HG03457 (cell line): ENCODE results near the gene STK17A.
"Not testable (repeated sequence)": the region's sequence is repeated elsewhere in the genome, so short reads cannot be mapped to it uniquely, and the experiment has no call there.

Source experiments
- ATAC-seq: cut with Tn5 transposase; IDR thresholded peaks from one replicate; pipeline ENCODE4 v1.9.1; 2021; ENCODE audit warnings: moderate number of reproducible peaks; ENCODE audit not compliant: unreplicated experiment

STK17A gene

DNA sequence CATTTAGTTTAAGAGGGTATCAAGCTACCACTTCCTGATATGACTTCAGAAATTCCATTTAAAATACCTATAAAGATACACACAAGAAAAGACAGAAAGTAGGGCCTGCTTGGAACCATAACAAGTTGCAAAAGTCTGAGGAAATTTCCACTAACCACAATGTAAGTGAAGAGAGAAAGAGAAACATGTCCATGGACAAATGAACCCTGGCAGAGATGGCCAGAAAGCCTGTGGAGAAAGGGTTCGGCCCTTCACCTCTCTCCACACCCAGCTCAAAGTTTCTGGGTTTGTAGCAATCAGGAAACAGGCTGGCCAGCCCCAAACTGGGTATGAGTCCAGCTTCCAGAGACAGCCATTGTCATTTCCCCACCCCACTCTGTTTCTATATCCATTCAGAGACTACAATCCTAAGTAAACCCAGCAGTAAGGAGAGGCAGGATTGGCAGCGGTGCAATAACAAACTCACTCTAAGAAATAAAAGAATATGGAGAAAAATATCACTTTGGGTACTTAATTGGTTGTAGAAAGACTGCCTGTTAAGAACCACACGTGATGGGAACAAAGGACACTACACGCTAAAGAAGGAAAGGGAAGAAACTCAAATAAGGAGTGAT lies 71.1 kb downstream of the STK17A start:
- no peak for ATAC-seq

DNA sequence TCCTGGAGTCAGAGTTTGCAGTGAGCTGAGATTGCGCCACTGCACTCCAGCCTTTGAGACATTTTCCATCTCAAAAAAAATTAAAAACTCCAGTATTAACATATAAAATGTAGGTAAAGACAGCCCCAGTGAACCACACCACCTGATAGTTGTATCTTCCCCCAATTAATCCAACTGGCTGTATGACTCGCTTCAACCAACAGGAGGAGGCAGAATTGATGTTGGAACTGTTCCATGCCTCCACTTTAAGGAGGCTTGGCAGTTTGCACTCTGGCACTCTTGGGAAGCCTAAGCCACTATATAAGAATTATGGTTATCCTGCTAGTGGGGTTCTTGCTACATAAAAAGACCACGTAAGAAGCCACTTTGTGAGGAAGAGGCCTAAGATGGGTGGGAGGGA lies 72.7 kb downstream of the STK17A start:
- no peak for ATAC-seq

DNA sequence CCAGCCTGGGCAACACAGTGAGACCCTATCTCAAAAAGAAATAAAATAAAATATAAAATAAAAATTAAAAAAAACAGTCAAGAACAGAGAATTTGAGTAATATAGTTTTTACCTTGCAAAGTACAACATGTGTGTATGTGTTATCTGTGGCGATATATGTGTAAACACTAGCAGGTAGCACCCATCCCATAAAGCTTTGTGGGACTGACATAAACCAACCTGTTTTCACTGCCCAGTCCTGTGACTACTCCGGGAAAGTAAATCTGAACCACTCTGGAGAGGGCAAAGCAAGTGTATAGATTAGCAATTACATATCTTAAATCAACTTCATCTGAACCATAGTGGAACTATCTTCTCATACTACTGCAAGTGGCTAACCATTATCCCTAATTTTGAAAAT lies 74.1 kb downstream of the STK17A start:
- ATAC-seq: no peak

DNA sequence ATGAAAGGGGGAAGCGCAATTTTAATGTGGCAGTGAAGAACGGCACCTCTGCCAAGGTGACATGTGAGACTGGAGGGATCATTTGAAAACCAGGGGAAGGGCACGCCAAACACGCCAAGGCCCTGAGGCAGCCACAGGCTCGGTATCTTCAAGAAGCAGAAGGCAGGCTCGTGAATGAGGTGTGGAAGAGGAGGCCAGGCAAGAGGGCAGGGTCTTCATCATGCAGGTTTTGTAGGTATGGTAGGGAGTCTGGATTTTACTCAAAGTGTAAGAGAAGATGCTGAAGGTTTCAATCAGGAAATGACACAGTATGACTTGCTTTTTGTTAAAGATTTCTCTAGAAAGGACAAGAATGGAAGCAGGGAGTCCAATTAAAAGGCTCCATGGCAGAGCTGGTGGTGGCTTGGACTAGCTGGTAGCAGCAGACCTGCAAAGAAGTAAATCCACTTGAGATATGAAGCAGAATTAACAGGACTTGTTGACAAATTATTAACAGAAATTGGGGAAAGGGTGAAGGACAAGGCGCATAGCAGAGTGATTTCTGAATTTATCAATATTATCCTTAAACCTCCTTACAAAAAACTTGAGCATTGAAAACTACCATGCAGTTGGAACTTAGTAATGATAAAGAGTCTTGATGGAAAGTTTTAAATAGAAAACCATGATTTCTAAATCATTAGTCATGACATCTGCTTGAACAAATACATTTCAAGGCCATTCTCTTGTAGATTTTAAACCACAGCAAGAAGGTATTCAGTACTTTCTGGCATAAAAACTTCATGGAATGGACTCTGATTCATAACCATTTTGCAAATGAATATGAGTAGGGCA lies 76.0 kb downstream of the STK17A start:
- ATAC-seq: no peak

DNA sequence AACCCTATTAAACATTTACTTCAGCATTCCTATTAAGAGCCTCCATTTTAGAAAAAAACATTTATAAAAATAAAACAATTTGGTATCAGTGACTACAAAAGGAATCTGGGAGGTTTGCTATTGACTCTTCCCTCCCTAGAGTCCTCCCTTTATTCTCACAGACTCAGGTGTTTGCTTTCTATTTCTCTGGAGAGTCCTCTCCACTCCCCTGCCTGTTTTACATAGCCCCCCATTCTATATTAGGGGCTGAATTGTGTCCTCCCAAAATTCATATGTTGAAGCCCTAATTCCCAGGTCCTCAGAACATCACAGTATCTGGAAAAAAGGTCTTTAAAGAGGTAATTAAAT lies 76.6 kb downstream of the STK17A start:
- ATAC-seq: no peak

DNA sequence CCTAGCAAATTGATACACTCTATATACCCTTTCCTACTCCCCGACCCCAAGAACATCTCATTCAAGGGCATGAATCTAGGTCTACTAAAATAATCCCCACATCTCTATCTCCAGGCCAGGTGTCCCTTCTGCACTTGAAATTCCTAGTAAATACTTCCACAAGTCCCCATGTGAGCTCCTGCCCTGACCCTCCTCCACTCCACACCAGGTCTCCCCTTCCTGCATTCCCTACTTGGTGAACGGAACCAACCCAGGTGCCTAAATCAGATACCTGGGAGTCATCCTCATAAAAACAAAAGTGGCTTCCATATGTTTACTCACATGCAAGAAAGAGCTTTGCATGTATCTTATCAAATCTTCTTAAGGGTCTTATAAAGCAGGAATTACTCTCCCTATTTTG lies 77.2 kb downstream of the STK17A start:
- no peak for ATAC-seq

DNA sequence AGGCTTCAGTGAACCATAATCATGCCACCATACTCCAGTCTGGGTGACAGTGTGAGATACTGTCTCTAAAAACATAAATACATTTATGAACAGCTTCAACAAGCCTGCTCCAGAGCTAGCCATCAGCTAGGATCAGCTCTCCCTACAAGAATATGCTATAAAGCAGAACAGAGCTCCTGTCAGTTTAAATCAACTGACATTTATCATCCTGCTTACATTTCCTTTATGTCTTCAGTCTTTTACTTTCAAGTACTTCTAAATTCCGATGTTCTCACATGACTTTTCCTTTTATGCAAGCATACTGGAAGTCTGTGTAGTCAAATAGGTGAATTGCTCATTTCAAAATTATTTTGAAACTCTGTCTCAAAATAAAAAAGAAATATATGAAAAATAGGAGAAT lies 81.8 kb downstream of the STK17A start:
- no peak for ATAC-seq

DNA sequence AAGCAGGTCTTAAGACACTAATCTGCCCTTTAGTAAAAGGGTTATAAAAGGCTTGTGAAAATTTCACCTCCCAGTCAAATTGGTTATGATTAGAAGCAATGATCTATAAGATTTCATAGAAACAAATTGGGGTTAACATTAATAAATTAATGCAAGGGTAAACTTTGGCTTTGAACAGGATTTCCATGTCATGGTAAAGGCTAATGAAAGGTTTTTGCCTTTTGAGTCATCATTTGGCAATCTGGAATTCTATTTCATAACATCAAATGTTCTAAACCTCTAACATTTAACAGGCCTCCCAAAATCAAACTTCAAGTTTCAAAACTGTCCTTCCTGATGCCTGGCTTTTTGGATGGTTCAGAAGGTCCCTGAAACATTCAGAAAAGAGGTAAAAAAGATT lies 84.0 kb downstream of the STK17A start:
- ATAC-seq: no peak

DNA sequence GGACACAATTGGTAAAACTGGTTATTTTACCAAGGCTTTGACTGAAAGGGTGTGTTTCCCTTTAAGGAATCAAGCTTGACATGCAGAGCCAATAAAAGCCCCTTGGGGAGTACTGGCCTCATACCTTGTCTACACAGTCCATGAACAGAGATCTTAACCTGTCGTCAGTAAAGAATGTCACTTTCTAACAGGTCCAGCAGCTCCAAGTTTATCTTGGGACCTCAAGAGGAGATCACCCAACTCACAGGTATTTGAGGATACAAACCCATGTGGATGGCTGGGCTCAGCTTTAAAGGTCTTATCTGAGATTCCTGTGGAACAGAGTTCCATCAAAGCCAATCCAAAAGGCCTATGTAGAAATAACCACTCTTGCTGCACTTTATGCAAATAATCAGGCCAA lies 85.1 kb downstream of the STK17A start:
- ATAC-seq: no peak

DNA sequence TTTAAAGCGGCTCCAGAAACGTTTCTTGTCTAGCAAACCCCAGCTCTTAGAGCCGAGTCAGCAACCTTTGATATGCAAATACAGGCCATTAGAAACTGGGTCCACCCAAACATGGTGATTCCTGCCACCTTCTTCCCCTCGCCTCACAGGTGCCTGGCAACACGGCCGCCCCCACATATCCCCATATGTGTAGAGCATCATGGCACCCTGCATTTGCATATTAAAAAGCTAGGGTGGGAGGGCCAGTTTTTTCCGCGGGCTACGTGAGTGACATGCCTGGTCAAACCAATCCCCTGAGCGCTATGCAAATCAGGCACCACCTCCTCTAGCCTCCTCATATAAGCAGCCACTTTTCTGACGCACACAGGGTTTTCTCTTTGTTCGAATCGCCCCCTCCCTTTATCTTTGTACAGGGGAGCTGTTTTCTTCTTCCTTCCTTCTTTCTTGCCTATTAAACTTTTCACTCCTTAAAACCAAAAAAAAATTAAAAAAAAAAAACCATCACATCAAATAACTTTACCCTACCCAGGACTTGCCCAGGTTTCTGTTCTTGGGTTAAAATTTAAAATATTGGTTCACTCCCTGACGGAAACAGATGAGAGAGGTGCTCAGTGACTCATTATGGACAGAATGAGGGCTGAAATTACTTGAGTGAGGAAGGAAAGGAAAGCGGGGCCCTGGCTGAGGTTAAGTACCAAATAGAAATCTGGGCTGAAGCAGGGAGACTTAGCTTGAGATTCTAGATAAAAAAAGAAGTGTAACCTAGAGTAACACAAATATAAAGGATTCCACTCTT lies 86.6 kb downstream of the STK17A start:
- ATAC-seq: peak; percentile 59

DNA sequence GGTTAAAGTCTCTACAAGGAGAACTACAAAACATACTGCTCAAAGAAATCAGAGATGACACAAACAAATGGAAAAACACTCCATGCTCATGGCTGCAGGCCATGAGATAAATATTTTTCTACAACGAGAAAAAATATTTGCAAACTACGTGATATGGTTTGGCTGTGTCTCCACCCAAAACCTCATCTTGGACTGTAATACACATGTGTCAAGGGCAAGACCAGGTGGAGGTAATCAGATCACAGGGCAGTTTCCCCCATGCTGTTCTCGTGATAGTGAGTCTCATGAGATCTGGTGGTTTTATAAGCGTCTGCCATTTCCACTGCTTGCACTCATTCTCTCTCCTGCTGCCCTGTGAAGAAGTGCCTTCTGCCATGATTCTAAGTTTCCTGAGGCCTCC lies 88.6 kb downstream of the STK17A start:
- ATAC-seq: no peak

DNA sequence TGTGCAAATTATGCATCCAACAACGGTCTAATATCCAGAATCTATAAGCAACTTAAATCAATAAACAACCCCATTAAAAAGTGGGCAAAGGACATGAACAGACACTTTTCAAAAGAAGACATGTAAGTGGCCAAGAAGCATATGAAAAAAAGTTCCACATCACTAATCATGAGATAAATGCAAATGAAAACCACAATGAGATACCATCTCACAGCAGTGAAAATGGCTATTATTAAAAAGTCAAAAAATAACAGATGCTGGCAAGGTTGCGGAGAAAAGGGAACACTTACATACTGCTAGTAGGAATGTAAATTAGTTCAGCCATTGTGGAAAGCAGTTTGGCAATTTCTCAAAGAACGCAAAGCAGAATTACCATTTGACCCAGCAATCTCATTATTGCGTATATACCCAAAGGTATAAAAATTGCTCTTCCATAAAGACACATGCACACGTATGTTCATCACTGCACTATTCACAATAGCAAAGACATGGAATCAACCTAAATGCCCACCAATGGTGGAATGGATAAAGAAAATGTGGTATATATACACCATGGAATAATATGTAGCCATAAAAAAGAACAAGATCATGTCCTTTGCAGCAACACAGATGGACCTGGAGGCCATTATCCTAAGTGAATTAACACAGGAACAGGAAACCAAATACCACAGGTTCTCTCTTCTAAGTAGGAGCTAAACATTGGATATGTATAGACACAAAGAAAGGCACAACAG lies 90.5 kb downstream of the STK17A start:
- not testable (repeated sequence) for ATAC-seq

DNA sequence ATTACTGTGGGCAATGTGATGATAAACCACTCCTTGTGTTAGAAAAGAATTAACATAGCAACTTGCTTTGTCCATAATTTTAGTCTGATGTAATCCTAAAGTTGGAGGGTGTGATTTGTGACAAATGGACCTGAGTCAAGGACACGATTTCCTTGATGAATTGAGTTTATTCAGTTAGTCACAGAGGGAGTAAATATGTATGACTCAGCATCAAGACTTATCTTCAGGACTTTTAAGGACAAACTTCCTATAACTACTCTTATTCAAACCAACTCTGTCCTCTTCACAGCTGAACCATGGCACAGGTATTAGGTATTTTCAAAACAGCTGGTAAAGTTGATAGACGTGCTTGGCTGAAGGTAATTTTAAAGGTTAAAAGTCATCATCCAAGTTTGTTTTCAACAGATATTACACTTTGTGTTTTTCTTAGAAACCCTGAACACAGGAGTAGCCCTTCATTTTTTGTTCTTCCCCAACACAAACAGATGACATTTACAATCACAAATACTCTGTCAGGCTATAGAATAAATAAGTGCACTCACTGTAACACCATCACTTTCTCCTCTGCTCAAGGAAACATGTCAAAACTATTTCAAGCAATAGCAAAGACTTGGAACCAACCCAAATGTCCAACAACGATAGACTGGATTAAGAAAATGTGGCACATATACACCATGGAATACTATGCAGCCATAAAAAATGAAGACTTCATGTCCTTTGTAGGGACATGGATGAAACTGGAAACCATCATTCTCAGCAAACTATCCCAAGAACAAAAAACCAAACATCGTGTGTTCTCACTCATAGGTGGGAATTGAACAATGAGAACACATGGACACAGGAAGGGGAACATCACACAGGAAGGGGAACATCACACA lies 91.9 kb downstream of the STK17A start:
- ATAC-seq: no peak
